ENCODE data around the gene RPLP1.

RPLP1 gene

GRCh38 chr15:69462030-69462492 is 9.4 kb downstream of the RPLP1 start:
- H3K4me3 Mint-ChIP-seq, result no peak overlapping the region
- H3K27me3 Mint-ChIP-seq (ENCODE audit: low read depth, poor library complexity), result peaks cover 6% of the 10 kb centered on the region
- no peak for DNase-seq
- no peak overlapping the region for H3K27ac Mint-ChIP-seq
- no peak for TF ChIP-seq CTCF (IDR thresholded peaks at IDR 0.05)
- peaks cover 11% of the 10 kb centered on the region for H3K36me3 Mint-ChIP-seq (ENCODE audit: low read depth)
- peaks cover 36% of the 10 kb centered on the region for H3K4me1 Mint-ChIP-seq
- H3K9me3 Mint-ChIP-seq, result no peaks in the 10 kb centered on the region

- Mint-ChIP-seq H3K4me1 (peaks cover 38% of the 10 kb centered on the region), H3K36me3 (ENCODE audit: low read depth) (peaks cover 11% of the 10 kb centered on the region), H3K27ac (peak overlapping the region; percentile 95), H3K9me3 (no peaks in the 10 kb centered on the region), H3K27me3 (ENCODE audit: low read depth, poor library complexity) (peaks cover 6% of the 10 kb centered on the region), H3K4me3 (peak overlapping the region; percentile 81)
- peak; percentile 85 for TF ChIP-seq CTCF (IDR thresholded peaks at IDR 0.05)
- DNase-seq, result peak; percentile 96
Observed at GRCh38 chr15:69462493-69463181, 10.0 kb downstream of the RPLP1 start.

- H3K4me3 Mint-ChIP-seq, result peak overlapping the region; percentile 81
- H3K27ac Mint-ChIP-seq, result peak overlapping the region; percentile 95
- no peaks in the 10 kb centered on the region for H3K9me3 Mint-ChIP-seq
- TF ChIP-seq CTCF (IDR thresholded peaks at IDR 0.05), result no peak
- DNase-seq, result no peak
- peaks cover 9% of the 10 kb centered on the region for H3K36me3 Mint-ChIP-seq (ENCODE audit: low read depth)
- H3K27me3 Mint-ChIP-seq (ENCODE audit: low read depth, poor library complexity), result peaks cover 6% of the 10 kb centered on the region
- H3K4me1 Mint-ChIP-seq, result peaks cover 43% of the 10 kb centered on the region
Observed at GRCh38 chr15:69463182-69463756, 10.7 kb downstream of the RPLP1 start.

GRCh38 chr15:69465253-69465652 is 12.6 kb downstream of the RPLP1 start:
- DNase-seq, result no peak
- Mint-ChIP-seq H3K4me3 (no peak overlapping the region), H3K27ac (no peak overlapping the region), H3K36me3 (ENCODE audit: low read depth) (no peaks in the 10 kb centered on the region), H3K4me1 (peaks cover 57% of the 10 kb centered on the region), H3K9me3 (no peaks in the 10 kb centered on the region), H3K27me3 (ENCODE audit: low read depth, poor library complexity) (peaks cover 10% of the 10 kb centered on the region)
- no peak for TF ChIP-seq CTCF (IDR thresholded peaks at IDR 0.05)

- TF ChIP-seq CTCF (IDR thresholded peaks at IDR 0.05), result no peak
- Mint-ChIP-seq H3K4me1 (peaks cover 59% of the 10 kb centered on the region), H3K36me3 (ENCODE audit: low read depth) (no peaks in the 10 kb centered on the region), H3K27ac (no peak overlapping the region), H3K27me3 (ENCODE audit: low read depth, poor library complexity) (peaks cover 15% of the 10 kb centered on the region), H3K4me3 (no peak overlapping the region), H3K9me3 (no peaks in the 10 kb centered on the region)
- no peak for DNase-seq
Observed at GRCh38 chr15:69466733-69467132, 14.1 kb downstream of the RPLP1 start.

GRCh38 chr15:69467636-69468035 is 15.0 kb downstream of the RPLP1 start:
- H3K36me3 Mint-ChIP-seq (ENCODE audit: low read depth), result no peaks in the 10 kb centered on the region
- H3K4me3 Mint-ChIP-seq, result no peak overlapping the region
- no peak for DNase-seq
- no peak overlapping the region for H3K27ac Mint-ChIP-seq
- H3K9me3 Mint-ChIP-seq, result no peaks in the 10 kb centered on the region
- H3K27me3 Mint-ChIP-seq (ENCODE audit: low read depth, poor library complexity), result peaks cover 12% of the 10 kb centered on the region
- no peak for TF ChIP-seq CTCF (IDR thresholded peaks at IDR 0.05)
- H3K4me1 Mint-ChIP-seq, result peaks cover 62% of the 10 kb centered on the region
